ENCODE data around the gene PRL.

Gene PRL

DNA sequence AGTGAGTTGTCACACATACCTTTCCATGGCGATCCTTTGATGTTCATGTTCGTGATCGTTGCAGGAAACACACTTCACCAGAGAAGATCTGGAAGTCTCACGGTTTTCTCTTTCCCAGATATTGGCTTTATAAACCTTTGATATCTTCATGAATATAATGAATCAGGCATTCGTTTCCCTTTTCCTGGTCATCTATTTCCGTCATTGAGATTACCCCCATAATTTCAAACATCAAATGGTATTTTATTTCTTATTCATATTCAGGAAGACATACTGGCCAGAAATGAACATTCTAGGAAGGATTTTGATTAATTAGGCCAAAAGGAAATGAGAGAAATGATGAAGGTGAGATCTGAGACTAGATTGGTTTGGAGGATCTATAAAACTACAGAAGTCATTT, at the start of gene PRL:
TSS of gene PRL (minus strand) at position 101 of the 400 bp plus-strand sequence. CDS start at position 47, 54 bp downstream.
- in situ Hi-C loops (cut with MboI; ENCODE audit: low sequenced_read_pairs): no loop called here

DNA sequence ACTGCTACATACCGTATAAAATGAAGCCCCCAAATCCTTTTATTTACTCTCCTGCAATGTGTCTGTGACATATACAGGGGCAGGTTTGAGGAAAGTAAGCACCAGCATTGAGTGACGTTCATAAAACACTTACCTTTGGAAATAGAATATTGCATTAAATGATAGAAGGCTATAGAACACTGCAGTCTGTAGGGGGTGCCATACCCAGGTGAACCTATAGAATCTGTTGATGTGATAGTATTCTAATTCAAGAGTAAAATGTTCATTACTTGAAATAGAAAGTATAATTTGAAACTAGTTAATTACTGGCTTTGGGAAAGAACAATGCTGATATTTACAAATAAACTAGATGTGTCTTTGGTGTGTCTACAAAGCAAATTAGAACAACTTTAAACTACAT, 47.0 kb upstream of the PRL start:
- in situ Hi-C loops (cut with MboI; ENCODE audit: low sequenced_read_pairs): no loop called here

DNA sequence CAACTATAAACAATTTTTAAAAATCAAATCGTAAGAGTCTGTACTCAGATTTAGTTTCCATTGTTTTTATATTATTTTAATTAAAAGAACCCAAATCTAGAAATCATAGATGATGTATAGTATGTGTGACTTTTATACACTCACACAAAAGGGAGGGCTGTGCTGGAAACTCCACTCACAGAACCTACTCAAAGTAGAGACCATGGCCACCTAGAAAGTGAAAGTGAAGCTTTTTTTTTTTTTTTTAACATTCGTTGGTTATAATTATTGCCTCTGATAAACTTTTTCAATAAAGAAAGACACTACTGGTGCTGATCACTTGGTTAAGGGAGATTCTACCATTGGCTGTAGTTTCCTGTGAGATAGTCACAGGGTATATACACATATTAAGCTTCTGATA, 37.9 kb upstream of the PRL start:
- in situ Hi-C loops (cut with MboI; ENCODE audit: low sequenced_read_pairs): no loop called here

DNA sequence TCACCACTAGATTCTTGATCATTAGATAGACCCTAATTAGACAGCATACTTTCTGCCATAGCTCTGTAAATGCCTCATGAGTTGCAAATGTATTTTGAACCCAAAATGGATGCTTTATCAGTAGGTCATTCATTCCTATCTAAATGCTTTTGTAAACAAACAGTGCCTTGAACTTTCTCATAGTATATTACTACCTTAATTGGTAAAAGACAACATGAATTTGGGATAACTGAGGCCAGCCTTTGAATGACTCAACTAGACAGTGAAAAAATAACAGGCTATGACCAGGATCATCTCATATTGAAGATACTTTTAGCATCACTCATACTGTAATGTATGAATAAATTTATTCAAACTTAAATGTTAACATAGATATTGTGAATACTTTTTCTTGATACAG, 37.0 kb upstream of the PRL start:
- in situ Hi-C loops (cut with MboI; ENCODE audit: low sequenced_read_pairs): no loop called here

DNA sequence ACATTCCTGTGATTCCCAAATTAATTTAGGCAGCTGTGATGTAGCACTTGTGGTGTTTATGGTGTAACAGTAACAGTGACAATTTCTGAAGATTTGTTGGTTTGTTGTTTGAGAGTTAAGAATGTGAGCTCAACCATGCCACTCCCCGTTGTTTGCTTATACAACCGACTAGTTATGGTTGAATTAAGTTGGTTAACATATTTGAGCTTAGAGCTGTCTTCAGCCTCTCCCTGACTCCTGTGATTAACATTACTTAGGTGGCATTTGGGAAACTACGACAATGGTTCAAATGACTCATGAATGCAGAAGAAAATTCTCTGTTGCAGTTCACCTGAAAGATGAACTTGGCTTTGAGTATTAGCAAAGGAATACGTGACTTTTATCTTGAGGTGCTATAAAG, 35.9 kb upstream of the PRL start:
- in situ Hi-C loops (cut with MboI; ENCODE audit: low sequenced_read_pairs): no loop called here

DNA sequence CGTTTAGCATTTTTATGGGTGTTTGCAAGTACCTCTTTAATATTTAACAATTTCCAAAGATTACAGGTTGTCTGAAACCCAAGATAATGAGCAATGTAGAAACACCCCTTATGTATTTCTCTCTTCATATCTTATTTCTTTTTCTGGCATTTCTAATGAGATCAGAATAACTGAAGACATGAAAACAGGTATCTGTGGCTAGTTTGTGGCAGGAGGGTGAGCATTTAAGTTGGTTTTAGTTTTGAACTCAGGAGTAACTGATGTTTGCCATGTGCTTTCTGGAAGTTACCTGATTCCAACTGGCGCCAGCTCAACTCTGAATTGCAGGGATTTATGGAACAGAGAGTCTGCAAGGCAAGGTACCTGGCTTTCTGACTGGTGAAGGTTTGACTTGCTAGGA, 35.4 kb upstream of the PRL start:
- in situ Hi-C loops (cut with MboI; ENCODE audit: low sequenced_read_pairs): no loop called here

DNA sequence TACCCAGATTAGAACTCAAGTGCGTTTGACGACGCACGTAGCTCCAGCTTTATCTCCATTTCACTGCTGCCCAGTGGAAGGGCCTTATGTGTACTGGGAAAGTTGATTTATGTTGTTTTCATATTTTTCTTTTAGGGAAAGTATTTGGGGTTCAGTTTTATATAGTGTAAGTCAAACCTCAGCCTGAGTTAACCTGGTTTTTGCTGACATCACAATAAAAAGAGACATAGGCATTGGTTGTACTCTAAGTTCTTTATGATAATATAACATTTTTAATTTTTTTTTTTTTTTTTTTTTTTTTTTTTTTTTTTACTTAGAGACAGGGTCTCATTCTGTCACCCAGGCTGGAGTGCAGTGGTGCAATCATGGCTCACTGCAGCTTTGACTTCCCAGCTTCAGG, 34.1 kb upstream of the PRL start:
- in situ Hi-C loops (cut with MboI; ENCODE audit: low sequenced_read_pairs): no loop called here

DNA sequence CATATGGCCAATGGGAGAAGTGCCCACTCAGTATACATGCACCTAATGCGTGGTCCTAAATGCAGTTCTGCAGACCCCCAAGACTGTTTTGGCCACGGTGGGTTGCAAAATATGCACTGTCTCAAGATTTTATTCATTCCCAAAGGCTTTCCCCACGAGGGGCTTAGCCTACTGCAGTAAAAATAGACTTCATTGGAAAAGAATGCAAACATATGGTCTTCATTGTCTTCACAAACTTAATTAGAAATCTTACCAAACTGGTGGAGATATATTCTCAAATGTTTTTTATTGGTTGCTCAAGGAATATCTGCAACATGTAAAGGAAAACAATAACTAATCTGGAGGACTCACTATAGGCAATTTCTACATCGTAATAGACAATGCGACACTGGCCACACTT, 31.6 kb upstream of the PRL start:
- in situ Hi-C loops (cut with MboI; ENCODE audit: low sequenced_read_pairs): no loop called here

DNA sequence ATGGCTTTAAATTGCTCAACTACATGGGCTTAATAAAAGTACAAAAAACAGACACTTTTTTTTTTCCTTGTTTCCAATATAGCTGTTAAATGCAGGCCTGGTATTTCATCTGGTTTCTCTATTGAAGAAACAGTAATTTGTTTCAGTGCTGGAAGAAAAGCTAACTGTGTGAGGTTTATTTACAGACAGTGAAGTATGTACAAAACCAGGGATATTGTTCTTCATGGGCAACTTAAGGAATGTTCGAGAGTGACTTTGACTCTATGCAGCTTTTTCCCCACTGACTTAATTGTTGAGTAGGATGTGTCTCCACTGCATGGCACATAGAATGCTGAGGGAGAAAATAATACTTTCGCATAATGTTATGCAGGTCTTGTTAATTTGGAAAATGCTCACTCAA, 31.0 kb upstream of the PRL start:
- in situ Hi-C loops (cut with MboI; ENCODE audit: low sequenced_read_pairs): no loop called here

DNA sequence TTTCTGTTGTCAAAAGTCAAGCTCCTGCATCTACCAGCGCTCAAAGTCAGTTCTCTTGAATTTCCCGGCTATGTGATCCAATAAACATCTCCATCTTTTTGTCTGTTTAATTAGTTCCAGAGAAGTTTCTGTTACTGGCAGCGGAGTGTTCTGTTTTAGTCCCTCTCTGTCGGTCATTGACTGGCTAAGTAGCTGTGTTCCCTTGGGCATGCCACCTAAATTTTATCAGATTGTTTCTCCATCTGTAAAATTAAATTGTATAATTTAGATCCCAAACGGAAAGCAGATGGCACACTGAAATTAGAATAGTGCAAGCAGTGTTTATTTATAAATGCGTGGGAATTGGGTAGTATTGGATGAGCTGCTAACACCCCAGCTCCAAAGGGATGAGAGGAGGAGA, 29.7 kb upstream of the PRL start:
- in situ Hi-C loops (cut with MboI; ENCODE audit: low sequenced_read_pairs): no loop called here

DNA sequence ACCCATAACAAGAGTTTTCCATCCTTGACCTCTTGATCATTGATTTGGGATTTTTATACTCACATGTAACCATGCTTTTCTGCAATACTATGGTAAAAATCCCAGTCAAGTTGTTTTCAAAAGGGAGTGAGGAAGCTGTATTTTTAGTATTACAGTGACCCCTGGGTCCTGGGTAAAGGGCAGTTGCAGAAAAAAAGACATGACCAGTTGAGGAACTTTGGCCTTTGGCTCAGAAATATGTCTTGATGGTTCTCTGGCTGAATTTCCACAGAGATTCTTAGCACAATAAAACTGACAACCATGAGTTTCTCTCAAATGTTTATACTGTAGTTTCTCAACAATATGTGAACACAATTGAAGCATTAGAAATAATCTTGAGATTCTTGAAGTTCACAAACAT, 28.6 kb upstream of the PRL start:
- in situ Hi-C loops (cut with MboI; ENCODE audit: low sequenced_read_pairs): no loop called here

DNA sequence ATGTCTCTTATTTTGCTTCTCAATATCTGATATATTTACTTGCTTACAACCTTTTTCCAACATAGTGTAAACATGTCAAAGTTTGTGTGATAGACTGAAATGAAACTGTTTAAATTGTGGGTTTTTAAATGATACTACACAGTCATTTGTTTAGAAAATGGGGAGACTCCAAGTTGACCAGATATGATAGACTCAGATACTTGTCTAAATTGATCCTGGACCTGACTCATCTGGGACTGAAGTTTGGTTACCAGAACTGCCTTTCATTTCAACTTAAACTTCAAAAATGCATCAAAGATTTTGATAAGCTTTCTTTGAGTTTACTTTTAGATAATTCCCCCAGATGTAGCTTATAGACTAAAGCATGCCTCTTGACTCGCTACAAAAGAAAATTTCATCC, 27.0 kb upstream of the PRL start:
- in situ Hi-C loops (cut with MboI; ENCODE audit: low sequenced_read_pairs): no loop called here

DNA sequence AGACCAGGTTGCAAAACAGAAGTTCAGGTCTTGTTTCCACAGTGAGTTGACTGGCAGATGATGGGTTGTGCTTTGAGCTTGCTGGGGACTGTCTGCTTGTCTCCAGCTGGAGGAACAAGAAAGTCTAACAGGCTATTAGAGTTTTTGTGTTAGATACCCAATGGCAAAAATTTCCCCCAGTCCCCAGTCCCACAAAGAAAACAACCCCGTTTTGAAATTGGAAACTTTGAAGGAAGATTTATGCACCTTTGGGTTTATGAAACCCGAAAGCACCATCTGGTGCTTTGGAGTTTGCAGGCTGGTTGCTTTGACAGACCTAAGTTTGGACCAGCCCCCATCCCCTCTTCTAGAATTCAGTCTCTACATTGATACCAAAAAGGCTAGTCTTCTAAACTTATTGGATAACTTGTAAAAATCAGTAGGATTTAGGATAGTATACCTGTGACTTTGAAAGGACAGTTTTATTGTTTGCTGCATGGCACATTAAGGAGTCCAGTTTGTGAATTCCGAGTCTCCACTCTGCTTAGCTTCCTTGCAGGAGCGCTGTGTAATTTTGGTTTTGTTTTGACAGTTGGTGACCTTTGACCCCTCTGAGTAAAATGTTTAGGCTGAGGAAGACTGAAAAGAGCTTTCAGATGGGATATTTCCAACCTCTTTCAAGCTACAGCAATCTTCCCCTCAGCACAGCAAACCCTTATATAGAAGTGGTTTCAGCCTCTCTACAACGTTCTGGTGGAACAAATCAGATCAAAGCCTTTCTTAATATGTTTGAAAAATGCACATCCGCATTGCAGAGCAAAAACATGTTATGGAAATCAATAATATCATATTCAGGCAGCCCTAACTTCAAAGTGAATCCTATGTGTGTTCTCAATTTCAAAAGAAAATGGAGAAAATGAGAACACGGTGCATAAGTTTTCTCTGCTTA, 25.5 kb upstream of the PRL start:
- in situ Hi-C loops (cut with MboI; ENCODE audit: low sequenced_read_pairs): no loop called here

DNA sequence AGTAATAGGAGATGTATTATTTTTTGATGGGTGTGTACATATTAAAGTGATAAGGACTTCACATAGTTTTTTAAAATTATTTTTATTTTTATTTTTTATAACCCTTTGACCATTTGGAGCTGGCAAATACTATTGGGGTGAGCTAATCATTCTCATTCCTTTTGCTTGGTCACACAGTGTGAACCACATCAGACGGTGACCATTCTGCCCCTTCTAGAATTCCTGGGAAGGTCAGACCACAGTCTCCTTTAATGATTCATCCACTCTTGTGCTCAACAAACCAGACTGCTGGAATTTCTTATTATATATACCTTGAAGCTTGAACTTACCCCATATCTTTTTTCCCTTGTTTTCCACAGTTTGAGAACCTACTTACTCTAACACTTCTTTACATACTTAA, 23.9 kb upstream of the PRL start:
- in situ Hi-C loops (cut with MboI; ENCODE audit: low sequenced_read_pairs): no loop called here

DNA sequence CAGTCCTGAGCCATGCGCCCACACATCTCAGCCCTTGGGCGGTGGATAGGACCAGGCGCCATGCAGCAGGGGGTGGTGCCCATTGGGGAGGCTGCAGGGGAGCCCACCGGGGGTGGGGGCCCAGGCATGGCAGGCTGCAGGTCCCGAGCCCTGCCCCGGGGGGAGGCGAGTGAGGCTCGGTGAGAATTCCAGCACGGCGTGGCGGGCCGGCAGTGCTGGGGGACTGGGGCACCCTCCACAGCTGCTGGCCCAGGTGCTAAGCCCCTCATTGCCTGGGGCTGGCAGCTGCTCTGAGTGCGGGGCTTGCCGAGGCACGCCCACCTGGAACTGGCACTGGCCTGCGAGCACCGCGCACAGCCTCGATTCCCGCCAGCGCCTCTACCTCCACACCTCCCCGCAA, 21.6 kb upstream of the PRL start:
- in situ Hi-C loops (cut with MboI; ENCODE audit: low sequenced_read_pairs): no loop called here

DNA sequence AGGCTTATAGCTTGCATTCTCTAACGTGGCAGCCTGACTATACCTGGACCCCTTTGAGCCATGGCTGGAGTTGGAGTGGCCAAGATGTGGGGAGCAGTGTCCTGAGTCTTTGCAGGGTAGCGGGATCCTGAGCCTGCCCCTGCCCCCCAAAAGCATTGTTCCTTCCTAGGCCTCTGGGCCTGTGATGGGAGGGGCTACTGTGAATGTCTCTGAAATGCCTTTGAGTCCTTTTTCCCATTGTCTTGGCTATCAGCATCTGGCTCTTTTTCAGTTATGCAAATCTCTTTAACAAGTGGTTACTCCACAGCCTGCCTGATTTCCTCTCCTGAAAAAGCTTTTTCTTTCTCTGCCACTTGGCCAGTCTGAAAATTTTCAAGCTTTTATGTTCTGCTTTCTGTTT, 17.0 kb upstream of the PRL start:
- in situ Hi-C loops (cut with MboI; ENCODE audit: low sequenced_read_pairs): no loop called here

DNA sequence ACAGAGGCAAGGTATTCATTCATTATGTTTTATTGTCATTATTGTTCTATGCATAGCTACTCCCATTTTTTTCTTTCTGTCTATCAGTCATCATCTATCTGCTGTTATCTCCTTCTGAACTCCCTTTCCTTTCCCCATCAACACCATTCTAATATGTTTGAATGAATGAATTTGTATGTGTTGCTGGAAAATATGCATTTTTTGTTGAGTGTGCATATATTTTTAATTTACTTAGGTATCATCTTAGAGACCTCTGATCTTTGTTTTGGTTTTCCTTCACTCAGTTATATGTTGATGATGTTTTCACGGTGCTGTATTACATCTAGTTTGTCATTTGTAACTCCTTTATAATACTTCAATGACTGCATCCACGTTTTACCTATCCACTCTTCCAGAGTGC, 12.1 kb upstream of the PRL start:
- in situ Hi-C loops (cut with MboI; ENCODE audit: low sequenced_read_pairs): no loop called here

DNA sequence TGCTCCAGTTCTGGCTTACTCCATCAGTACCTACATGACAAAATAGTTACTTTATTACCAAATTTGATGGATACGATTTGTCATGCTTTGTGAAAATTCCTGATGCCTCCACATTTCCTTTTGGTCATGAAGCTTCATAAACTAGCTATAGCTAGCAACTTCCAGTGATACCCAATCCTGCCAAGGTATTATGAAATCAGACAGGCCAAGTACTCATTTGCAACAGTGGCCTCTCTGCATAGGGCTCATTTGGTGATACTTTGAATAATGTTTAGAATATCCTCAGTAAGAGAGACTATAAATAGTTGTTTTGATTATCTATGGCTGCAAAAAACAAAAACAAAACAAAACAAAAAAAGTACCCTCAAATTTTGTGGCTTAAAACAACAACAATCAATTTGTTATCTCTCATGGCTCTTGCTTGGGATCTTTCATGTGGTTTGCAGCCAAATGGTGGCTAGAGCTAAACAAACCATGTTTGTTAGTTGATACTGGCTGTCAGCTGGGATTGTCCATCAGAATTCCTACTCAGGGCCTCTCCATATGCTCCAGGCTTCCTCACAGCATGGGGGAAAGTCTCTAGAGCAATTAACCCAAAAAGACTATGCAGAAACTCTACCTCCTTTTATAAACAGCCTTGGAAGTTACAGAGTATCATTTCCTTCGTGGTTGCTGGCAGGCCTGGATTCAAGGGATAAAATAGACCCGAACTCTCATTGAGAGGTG, 10.1 kb upstream of the PRL start:
- in situ Hi-C loops (cut with MboI; ENCODE audit: low sequenced_read_pairs): no loop called here

DNA sequence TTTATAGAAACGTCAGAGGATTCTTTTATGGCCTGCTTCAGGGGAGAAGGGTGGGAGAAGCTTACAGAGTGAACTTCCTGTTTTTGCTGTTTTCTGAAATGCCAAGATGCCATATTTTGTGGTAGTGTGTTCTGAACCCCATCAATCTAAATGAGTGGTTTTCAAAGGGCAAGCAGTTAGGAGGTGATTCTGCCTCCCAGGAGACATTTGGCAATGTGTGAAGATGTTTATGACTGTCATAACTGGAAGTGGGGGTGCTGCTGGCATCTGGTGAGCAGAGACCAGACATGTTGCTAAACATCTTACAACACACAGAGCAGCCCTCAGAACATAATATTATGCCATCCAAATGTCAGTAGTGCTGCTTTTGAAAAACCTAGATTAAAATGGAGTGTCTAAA, 6.0 kb upstream of the PRL start:
- in situ Hi-C loops (cut with MboI; ENCODE audit: low sequenced_read_pairs): no loop called here

DNA sequence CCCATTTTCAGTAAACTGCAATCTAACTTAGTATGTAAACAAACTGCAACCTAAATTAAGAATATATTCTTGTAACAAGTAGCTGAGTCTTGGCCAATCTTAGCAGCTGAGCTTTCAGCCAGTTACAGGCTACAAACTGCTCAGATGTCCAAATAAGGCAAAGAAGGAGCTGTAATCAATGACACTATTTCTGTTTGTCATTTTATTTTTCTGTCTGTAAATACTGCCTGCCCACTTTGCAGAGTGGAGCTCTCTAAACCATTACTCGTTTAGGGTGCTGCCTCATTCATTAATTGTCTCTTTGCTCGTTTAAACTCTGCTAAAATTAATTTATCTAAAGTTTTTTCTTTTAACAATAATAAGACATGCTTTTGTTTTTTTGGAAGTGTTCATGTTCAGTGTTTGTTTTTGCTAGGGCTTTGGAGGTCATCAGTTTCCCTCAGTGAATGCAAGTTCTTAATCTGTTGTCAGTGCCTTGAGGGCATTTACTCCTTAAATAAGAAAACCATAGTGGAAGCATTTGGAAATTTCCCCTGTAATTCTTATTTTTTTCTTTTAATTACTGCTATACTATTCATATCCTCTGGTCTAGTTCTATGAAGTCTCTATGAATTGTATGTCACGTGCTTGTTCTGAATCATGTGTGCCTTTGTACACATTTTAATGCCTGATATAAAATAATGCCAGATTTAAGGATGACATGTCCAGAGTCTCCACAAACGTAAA, 3.6 kb upstream of the PRL start:
- in situ Hi-C loops (cut with MboI; ENCODE audit: low sequenced_read_pairs): no loop called here

DNA sequence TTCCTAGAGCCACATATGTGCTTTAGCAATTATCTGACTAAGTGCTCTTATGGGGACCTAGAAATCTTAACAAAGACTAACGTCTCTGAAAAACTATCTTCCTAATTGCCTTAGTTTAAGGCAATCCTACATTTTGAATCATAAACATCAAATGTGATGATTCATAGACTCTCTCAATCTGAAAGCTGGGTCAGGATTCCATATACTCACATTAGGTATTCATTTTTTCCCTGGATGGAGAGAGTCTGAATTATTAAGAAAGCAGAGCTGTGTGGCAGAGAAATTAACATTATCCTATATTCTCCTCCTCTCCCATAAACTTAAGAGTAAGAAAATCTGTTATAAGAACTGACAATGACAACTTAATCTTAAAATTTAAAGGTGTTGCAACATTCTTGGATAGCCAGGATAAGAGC, 1.6 kb upstream of the PRL start:
- in situ Hi-C loops (cut with MboI; ENCODE audit: low sequenced_read_pairs): no loop called here

DNA sequence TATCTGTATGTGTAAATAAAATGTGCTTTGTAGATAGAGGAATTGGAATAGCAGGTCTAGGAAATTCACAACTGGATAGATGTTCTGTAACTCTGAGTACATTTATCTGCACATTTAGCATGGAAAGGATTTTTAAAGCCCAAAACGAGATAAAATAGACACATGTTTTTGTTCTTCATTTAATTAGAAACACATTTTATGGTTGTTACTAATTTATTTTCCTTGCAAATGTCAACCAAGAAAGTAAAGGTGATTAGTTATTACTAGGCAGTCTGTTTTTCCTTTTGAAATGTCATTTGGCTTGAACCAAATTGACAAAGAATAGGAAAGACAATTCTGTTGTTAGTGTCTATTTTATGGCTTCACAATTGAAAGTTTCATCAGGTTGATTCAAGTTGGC, 769 bp downstream of the PRL start:
- in situ Hi-C loops (cut with MboI; ENCODE audit: low sequenced_read_pairs): no loop called here

Data from HL-60/S4 treated with phorbol 12-myristate 13-acetate at 8.2 ng/mL for 4 days and 3 days (cell line).